Stomach (tissue), 9 donors: ENCODE results near the gene UHRF1. TPM values are rescaled to one million over a fixed set of nuclear protein-coding genes. Genes with fewer than 3 reads are reported as not detected.
A peak's percentile ranks its signal among the peaks of the same experiment; 100 is the strongest.
"Not testable (repeated sequence)": the region's sequence is repeated elsewhere in the genome, so short reads cannot be mapped to it uniquely, and the experiment has no call there.

ENCODE experiments used
- DNase-seq, 2 donors: peaks; one replicate each; pipeline versions ENCODE4 v3.0.0 to v3.0.0-alpha.2; 2013 to 2019
- H3K27ac ChIP-seq, 5 donors: fragments of 200-600 bp in 4 of 5; sonication (generic) in 4 of 5; one replicate each; pipeline ENCODE4 v1.5.1; 2013 to 2019; ENCODE audit warnings: mild to moderate bottlenecking in 1 of 5, moderate library complexity in 1 of 5
- H3K27me3 ChIP-seq, 3 donors: fragments of 200-600 bp; sonication (generic); one replicate each; pipeline ENCODE4 v1.5.1; 2017 to 2019; ENCODE audit warnings: mixed run types in 1 of 3
- H3K36me3 ChIP-seq, 4 donors: fragments of 200-600 bp; sonication (generic); 1 replicate in 3 of 4; 2 replicates in 1 of 4; pipeline ENCODE4 v1.5.1; 2016 to 2019
- H3K4me1 ChIP-seq, 4 donors: fragments of 200-600 bp; sonication (generic); one replicate each; pipeline ENCODE4 v1.5.1; 2016 to 2019
- H3K4me3 ChIP-seq, 4 donors: fragments of 200-600 bp; sonication (generic) in 3 of 4; one replicate each; pipeline ENCODE4 v1.5.1; 2016 to 2019; ENCODE audit warnings: mild to moderate bottlenecking in 1 of 4
- H3K9me3 ChIP-seq, 4 donors: fragments of 200-600 bp; sonication (generic); one replicate each; pipeline ENCODE4 v1.5.1; 2016 to 2019
- CTCF ChIP-seq, 7 experiments: fragments of 450-650 bp in 4 of 7; fragments of 200-600 bp in 3 of 7; sonication (generic) in 3 of 7; IDR thresholded peaks; one replicate each; pipeline ENCODE4 v1.5.1; 2016 to 2019; ENCODE audit warnings: antibody characterized with exemption in 7 of 7, control low read depth in 2 of 7, mild to moderate bottlenecking in 1 of 7
- EP300 ChIP-seq: sonication (generic); formaldehyde crosslinking; IDR thresholded peaks from one replicate; pipeline ENCODE4 v1.6.1; 2017; ENCODE audit warnings: antibody characterized with exemption
- POLR2A ChIP-seq, 4 donors: fragments of 450-650 bp; IDR thresholded peaks; one replicate each; pipeline ENCODE4 v1.6.1; 2016; ENCODE audit warnings: antibody characterized with exemption in 4 of 4, control low read depth in 2 of 4, mild to moderate bottlenecking in 1 of 4, moderate library complexity in 1 of 4
- POLR2AphosphoS5 ChIP-seq, 3 donors: sonication (generic); formaldehyde crosslinking; IDR thresholded peaks; one replicate each; pipeline ENCODE4 v1.6.1; 2016; ENCODE audit warnings: antibody characterized with exemption in 3 of 3
- WGBS, 5 donors: extraction: QIAGEN DNeasy Blood & Tissue Kit in 3 of 5; methylation state at CpG; one replicate each; pipeline versions ENCODE4 v1.1.5 to v1.1.7; 2013 to 2018; 5-methylcytosine and 5-hydroxymethylcytosine counted together
- intact Hi-C: fragments of 100-400 bp; cut with DNase I; formaldehyde crosslinking; loops from one replicate; pipeline ENCODE4 v1.15.1; 2023; ENCODE audit warnings: low total_unique reads
- polyA plus RNA-seq, 3 donors: library from polyadenylated mRNA; stranded (reverse); fragments of 200-250 nt; gene quantifications; one replicate each; pipeline ENCODE4 v1.2.3, GENCODE V29; 2013
- total RNA-seq, 5 donors: library from RNA; depleted of rRNA; stranded (reverse); fragments of >200 nt; gene quantifications; one replicate each; pipeline versions ENCODE4 v1.1.0 to v1.2.3, GENCODE V29; 2014 to 2016
- donor health status: healthy with polysubstance abuse.
- donor health status: Bipolar disorder and iron deficiency.
- donor health status: healthy.

The UHRF1 gene
- total and polyA plus RNA-seq, 8 donors, result 0.58 to 20.5 (median 4.1) TPM

- Histone ChIP-seq H3K36me3 (peaks cover 0 to under 1% (median 0%) of the 10 kb centered on the region in 4 donors), H3K27me3 (no peaks in the 10 kb centered on the region), H3K4me1 (peaks cover 56 to 89% (median 75%) of the 10 kb centered on the region in 4 donors), H3K27ac (peak overlapping the region in 4 of 5 donors; percentile 34 to 83 (median 45)), H3K9me3 (no peaks in the 10 kb centered on the region), H3K4me3 (no peak overlapping the region)
- WGBS, 5 donors, result 65 to 72% (median 67%) methylated on average over 12 of the region's 12 CpGs
- TF ChIP-seq CTCF (IDR thresholded peaks at IDR 0.05), result no peak
- TF ChIP-seq POLR2A (IDR thresholded peaks at IDR 0.05), result no peak
- no peak for TF ChIP-seq EP300
- TF ChIP-seq POLR2AphosphoS5 (IDR thresholded peaks at IDR 0.05), result no peak
- intact Hi-C loops, result no loop called here
- DNase-seq, result no peak
Measured at GRCh38 chr19:4972509-4973230, 63.4 kb downstream of the UHRF1 start.

GRCh38 chr19:4974880-4975469, 65.7 kb downstream of the UHRF1 start:
- no peaks in the 10 kb centered on the region for H3K27me3 ChIP-seq
- intact Hi-C loops, result no loop called here
- peaks cover 69 to 100% (median 84%) of the 10 kb centered on the region in 4 donors for H3K4me1 ChIP-seq
- H3K36me3 ChIP-seq, result peaks cover 0 to 5% (median 0%) of the 10 kb centered on the region in 4 donors
- H3K9me3 ChIP-seq, result no peaks in the 10 kb centered on the region
- H3K4me3 ChIP-seq, result no peak overlapping the region
- WGBS, 5 donors, result 69 to 77% (median 72%) methylated on average over 14 of the region's 14 CpGs
- H3K27ac ChIP-seq, result peak overlapping the region in 4 of 5 donors; percentile 75 to 90 (median 86)
- TF ChIP-seq CTCF (IDR thresholded peaks at IDR 0.05), result no peak
- TF ChIP-seq POLR2A (IDR thresholded peaks at IDR 0.05), result no peak
- TF ChIP-seq POLR2AphosphoS5 (IDR thresholded peaks at IDR 0.05), result no peak
- TF ChIP-seq EP300, result no peak
- DNase-seq, result no peak

DNA sequence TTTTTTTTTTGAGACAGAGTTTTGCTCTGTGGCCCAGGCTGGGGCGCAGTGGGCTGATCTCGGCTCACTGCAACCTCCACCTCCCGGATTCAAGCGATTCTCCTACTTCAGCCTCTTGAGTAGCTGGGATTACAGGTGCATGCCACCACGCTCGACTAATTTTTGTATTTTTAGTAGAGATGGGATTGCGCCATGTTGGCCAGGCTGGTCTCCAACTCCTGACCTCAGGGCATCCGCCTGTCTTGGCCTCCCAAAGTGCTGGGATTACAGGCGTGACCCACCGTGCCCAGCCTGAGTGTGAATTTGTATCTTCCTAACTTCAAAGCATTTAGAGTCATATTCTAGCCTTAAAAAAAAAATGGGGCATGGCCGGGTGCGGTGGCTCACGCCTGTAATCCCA, 66.3 kb downstream of the UHRF1 start:
- 93 to 99% (median 94%) methylated on average over 13 of the region's 13 CpGs for WGBS, 5 donors
- H3K4me3 ChIP-seq, intact Hi-C loops: not testable (repeated sequence)

GRCh38 chr19:4976401-4977298, 67.3 kb downstream of the UHRF1 start:
- H3K36me3 ChIP-seq, result peaks cover 0 to 5% (median 0%) of the 10 kb centered on the region in 4 donors
- no peak for TF ChIP-seq POLR2A (IDR thresholded peaks at IDR 0.05)
- peak; percentile 82 to 94 (median 86) for TF ChIP-seq POLR2AphosphoS5 (IDR thresholded peaks at IDR 0.05)
- TF ChIP-seq EP300, result peak; percentile 91
- peak in 1 of 7 experiments; percentile 16 for TF ChIP-seq CTCF (IDR thresholded peaks at IDR 0.05)
- peak overlapping the region; percentile 26 to 90 (median 86) for H3K27ac ChIP-seq
- H3K4me3 ChIP-seq, result peak overlapping the region in 3 of 4 donors; percentile 10 to 14 (median 10)
- no peaks in the 10 kb centered on the region for H3K27me3 ChIP-seq
- intact Hi-C loops, result no loop called here
- H3K4me1 ChIP-seq, result peaks cover 63 to 98% (median 78%) of the 10 kb centered on the region in 4 donors
- WGBS, 5 donors, result 30 to 52% (median 45%) methylated on average over 32 to 33 of the region's 33 CpGs
- peak; percentile 53 to 72 for DNase-seq
- no peaks in the 10 kb centered on the region for H3K9me3 ChIP-seq

More for the DNA sequence above, 66.3 kb downstream of the UHRF1 start:
- not testable (repeated sequence) for H3K36me3 ChIP-seq, DNase-seq, H3K27me3 ChIP-seq, H3K9me3 ChIP-seq
- Histone ChIP-seq H3K27ac (peak overlapping the region; percentile 22 to 90 (median 86)), H3K4me1 (peaks cover 65 to 98% (median 81%) of the 10 kb centered on the region in 4 donors)
